ENCODE results near the gene SCAMP2.
"Not testable (repeated sequence)": the region's sequence is repeated elsewhere in the genome, so short reads cannot be mapped to it uniquely, and the experiment has no call there.

Gene SCAMP2

GRCh38 chr15:74891469-74891868 lies 18.3 kb upstream of the SCAMP2 start:
- DNase-seq: no peak

GRCh38 chr15:74890665-74890960 lies 17.4 kb upstream of the SCAMP2 start:
- no peak for DNase-seq

GRCh38 chr15:74889883-74890664 lies 16.9 kb upstream of the SCAMP2 start, which contains the start of gene MPI:
MPI (plus strand) TSS chr15:74890042; CDS start chr15:74890074, 32 bp downstream.
- peak; percentile 87 for DNase-seq

GRCh38 chr15:74889390-74889882 lies 16.3 kb upstream of the SCAMP2 start:
- DNase-seq: peak; percentile 86

- no peak for DNase-seq
These were observed 15.6 kb upstream of the SCAMP2 start for GRCh38 chr15:74888716-74889115.

DNA sequence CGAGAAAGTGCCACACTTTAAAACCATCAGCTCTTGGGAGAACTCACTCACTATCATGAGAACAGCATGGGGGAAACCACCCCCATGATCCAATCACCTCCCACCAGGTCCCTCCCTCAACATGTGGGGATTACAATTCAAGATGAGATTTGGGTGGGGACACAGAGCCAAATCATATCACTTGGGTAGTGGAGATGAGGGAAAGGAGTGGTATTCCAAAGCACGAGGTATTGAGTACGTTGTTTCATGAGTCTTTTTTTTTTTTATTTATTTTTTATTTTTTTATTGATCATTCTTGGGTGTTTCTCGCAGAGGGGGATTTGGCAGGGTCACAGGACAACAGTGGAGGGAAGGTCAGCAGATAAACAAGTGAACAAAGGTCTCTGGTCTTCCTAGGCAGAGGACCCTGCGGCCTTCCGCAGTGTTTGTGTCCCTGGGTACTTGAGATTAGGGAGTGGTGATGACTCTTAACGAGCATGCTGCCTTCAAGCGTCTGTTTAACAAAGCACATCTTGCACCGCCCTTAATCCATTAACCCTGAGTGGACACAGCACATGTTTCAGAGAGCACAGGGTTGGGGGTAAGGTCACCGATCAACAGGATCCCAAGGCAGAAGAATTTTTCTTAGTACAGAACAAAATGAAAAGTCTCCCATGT lies 14.5 kb upstream of the SCAMP2 start:
- not testable (repeated sequence) for DNase-seq

GRCh38 chr15:74885461-74885860 lies 12.3 kb upstream of the SCAMP2 start:
- no peak for DNase-seq

DNA sequence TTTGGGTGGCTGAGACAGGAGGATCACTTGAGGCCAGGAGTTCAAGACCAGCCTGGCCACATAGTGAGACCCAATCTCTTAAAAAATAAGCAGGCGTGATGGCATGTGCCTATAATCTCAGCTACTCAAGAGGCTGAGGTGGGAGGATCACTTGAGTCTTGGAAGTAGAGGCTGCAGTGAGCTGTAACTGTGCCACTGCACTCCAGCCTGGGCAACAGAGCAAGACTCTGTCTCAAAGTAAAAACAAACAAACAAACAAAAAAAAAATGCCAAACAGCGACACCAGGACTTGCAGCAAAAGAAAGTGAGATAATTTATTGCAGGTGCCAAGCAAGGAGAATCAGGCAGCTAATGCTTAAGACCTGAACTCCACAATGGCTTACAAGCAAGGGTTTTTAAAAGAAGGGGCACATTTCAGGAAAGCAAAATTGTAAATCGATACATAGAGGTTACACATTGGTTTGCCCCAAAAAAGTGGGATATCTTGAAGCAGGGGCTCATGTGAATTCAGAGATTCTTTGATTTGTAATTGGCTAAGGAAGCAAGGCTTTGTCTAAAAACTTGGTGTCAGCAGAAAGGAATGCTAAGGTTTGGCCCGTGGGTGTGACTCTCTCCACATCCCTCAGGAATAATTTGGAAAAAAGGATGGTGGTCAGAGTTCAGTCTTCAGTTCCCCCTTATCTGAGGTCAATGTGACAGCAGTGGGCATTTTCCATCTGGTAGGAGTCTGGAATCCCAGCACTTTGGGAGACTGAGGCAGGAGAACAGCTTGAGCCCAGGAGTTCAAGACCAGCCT lies 11.5 kb upstream of the SCAMP2 start:
- no peak for DNase-seq

- DNase-seq: no peak
These were observed 9.4 kb upstream of the SCAMP2 start for GRCh38 chr15:74882528-74882927.

DNA sequence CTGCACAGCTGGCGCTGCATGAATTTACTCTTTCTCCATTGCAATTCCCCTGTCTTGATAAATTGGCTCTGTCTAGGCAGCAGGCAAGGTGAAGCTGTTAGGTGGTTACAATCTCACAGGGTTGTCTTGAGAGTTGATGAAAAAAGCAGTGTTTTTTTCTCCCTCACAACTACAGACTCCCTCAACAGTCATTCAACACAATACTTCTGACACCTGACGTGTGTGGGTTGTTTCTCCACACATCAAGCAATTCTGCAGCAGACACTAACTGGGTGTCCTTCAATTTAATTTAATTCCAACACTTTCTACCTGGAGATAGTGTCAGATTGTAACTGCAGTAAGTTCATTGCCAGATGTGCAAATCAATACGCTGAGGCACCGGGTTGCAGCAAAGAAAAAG lies 5.1 kb upstream of the SCAMP2 start:
- DNase-seq: no peak

GRCh38 chr15:74873756-74874424 lies 725 bp upstream of the SCAMP2 start:
- DNase-seq: no peak

DNA sequence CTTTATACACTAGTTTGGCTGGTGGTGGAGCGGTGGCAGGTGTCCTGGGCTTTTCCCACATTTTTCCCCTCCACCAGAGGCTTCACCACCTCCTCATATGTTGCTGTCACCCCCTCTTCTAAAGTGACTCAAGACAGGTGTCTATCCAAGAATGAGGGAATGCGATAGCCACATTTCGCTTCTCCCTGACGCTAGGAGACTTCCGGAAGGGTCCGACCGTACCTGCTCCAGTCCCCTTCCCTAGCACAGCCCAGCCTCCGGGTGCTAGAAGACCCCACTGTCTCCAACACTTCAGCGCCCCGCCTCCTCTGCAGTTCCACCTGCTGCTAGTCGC lies 496 bp downstream of the SCAMP2 start:
- no peak for DNase-seq

DNA sequence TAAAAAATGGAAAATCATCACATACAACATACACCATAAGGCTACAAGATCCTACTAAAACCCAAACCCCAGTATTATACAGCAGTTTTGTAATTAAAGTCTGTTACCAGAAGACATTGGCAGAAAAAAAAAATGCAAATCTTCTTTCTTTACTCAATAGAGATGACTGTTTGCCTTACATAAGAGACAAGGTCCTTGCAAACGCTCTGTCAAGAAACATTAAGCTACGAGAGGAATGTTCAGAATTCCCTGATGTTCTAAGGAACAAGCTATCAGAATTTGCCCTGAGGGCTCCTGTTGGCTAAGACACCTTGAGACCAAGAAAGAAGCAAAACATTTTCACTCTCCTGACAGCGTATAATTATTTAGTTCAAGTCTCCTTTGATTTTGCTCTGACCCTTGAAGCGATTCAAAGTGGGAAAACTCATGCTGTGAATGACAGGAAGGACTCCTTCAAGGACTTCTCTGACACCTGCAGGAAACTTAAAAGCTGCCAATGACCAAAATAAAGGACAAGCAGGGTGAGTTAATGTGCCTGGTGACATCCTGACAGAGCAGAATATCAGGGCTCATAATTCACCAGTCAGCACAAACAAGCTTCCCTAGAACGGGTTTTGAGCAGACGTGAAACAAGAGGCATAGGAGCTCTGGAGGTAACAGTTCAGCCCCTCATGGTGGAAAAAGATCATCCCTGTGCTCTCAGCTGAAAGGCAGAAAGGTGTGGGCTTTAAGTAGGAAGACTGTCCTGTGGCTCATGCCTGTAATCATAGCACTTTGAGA lies 2.5 kb downstream of the SCAMP2 start:
- DNase-seq: no peak

DNA sequence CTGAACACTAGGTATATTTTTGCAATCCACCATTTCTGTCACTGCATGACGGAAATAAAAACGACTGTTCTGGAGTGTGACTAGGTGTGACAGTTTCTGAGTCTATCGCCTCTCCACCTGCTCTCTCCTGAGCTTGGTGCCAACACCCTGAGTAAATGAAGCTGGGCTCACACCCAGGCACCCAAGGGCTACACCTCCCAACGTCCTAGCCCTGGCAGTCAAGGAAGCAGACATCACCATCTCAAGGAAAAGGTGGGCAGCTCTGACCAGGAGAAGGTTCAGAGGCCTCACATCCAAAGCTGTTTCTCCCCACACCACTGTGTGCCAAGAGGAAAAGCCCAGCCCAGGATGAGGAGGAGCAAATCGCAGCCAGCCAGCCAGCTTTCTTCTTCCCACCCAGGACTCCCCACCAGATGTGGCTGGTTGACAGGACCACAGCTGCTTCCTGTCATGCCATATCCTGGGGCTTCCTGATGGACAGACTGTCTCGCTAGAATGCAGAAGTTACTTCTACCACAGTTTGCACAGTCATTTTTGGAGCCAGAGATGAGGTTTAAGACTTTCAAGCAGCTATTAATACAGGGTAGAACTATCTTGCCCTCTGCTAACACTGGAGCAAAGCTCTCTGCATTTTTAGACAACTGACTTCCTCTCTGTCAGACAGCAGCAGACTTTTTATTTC lies 3.3 kb downstream of the SCAMP2 start:
- no peak for DNase-seq

GRCh38 chr15:74869372-74869725 lies 3.8 kb downstream of the SCAMP2 start:
- DNase-seq: no peak

- DNase-seq: no peak
These were observed 5.1 kb downstream of the SCAMP2 start for GRCh38 chr15:74868059-74868458.

DNA sequence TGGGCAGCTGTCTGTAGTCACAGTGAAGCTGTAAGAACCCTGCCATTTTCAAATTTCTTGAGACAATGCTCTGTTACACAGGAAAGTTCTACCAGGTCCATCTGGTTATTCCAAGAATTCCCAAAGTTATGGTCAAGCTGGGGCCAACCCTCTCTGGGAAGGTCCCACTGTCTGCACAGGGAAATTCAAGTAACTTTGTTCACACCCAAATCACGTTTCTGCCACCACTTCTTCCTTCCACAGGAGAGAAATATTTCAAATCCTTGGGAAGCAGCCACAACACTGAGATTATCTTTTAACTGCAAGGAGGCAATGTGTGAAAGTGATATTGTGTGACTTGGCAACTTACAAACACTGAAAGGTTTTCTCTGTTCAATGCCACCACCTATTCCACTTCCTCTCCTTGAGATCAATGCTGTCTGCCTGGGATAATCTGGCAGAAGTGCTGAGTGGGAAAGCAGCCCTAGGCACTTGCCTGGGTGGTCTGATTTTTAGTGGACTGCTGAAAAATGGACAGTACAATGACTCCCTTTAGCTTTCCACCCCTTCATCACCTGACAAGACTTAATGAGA lies 5.6 kb downstream of the SCAMP2 start:
- no peak for DNase-seq

DNA sequence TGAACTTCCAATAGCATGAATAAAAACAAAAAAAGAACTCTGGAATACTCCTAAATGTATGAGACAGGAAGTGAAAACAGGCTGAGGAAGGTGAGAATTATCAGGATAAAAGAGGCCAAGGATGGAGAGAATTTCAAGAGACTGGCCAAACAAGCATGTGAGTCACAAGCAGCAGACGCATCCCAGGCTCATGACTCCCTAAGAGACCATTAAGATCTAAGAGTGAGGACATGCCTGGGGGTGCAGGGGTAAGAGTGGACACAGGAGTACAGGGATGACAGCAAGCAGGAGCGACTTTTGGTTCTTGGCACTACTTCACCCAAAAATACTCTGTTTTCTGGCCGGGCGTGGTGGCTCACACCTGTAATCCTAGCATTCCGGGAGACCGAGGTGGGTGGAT lies 7.1 kb downstream of the SCAMP2 start:
- DNase-seq: no peak

DNA sequence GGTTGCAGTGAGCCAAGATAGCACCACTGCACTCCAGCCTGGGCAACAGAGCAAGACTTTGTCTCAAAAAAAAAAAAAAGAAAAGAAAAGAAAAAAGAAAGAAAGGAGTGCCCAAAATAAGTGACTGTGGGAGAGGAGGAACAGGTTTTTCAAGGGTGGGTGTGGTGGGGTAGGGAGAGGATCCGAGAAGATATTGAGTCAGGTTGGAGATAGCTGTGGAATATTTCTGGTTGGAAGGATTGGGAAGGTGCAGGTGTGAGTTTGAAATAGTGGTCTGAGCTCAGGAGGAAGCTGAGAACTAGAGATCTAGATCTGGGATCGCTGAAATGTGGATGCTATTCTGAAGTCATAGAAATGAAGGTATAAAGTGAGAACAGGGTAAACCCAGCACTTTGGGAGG lies 7.8 kb downstream of the SCAMP2 start:
- no peak for DNase-seq

DNA sequence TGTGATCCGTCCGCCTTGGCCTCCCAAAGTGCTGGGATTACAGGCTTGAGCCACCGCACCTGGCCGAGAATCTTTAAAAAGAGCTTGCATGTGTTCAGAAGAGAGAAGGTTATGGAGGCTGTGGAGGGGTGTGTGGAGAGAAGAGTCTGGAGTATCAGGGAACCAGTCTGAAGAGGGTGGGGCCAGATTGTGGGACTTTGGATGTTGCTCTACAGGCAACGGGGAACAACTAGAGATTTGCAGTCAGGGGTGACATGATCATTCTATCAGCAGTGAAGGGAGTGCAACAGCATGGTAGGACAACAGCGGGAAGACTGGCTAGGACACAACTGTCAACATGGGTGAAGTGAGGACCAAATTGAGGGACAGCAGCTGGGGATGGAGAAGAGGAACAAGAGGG lies 8.9 kb downstream of the SCAMP2 start:
- no peak for DNase-seq
